HCT116 (cell line): ENCODE results near the gene CNTNAP2. TPM values are rescaled to one million over a fixed set of nuclear protein-coding genes. Genes with fewer than 3 reads are reported as not detected.

Experiments used
- CEBPB ChIP-seq: IDR thresholded peaks from 2 replicates; pipeline ENCODE4 v1.6.1; 2012; ENCODE audit warnings: low read depth
- EGR1 ChIP-seq: IDR thresholded peaks from 2 replicates; pipeline ENCODE4 v1.6.1; 2012; ENCODE audit warnings: low read depth
- EZH2 ChIP-seq: fragments of 200-600 bp; sonication (generic); IDR thresholded peaks from 2 replicates; pipeline ENCODE4 v1.6.1; 2017; ENCODE audit warnings: antibody characterized with exemption, mixed run types
- REST ChIP-seq: IDR thresholded peaks from 2 replicates; pipeline ENCODE4 v1.6.1; 2012; ENCODE audit warnings: low read depth
- SP1 ChIP-seq: IDR thresholded peaks from 2 replicates; pipeline ENCODE4 v1.6.1; 2012; ENCODE audit warnings: low read depth
- SRF ChIP-seq: IDR thresholded peaks from 2 replicates; pipeline ENCODE4 v1.6.1; 2012; ENCODE audit warnings: low read depth
- TCF7L2 ChIP-seq: IDR thresholded peaks from 2 replicates; pipeline ENCODE4 v1.7.0; 2011; ENCODE audit warnings: borderline replicate concordance, inconsistent platforms; ENCODE audit not compliant: insufficient read depth, insufficient read length; ENCODE audit errors: extremely low read depth
- ZNF274 ChIP-seq: fragments of 200-500 bp; sonication (Bioruptor generic); IDR thresholded peaks from 2 replicates; pipeline ENCODE4 v1.6.1; 2014; ENCODE audit warnings: mild to moderate bottlenecking, low read depth, low read length, inconsistent platforms
- total RNA-seq: library from RNA; stranded (reverse); gene quantifications from one replicate; pipeline ENCODE4 v1.2.1, GENCODE V29; 2021; ENCODE audit not compliant: unreplicated experiment
- TF ChIP-seq, protein P1 (sequence below), 3 experiments: fragments of 200-600 bp in 1 of 3; sonication (generic) in 1 of 3; IDR thresholded peaks in 2 of 3; conservative IDR thresholded peaks in 1 of 3; 2 replicates each; pipeline ENCODE4 v1.5.1; 2012 to 2017; ENCODE audit warnings: low read depth in 2 of 3, low read length in 2 of 3, antibody characterized with exemption in 1 of 3, borderline replicate concordance in 1 of 3, control low read depth in 1 of 3, mild to moderate bottlenecking in 1 of 3, mixed read lengths in 1 of 3, mixed run types in 1 of 3, moderate library complexity in 1 of 3; ENCODE audit not compliant: insufficient read depth in 1 of 3

Gene CNTNAP2
- total RNA-seq, 1 experiment from 2014 or later: 0.37 TPM

DNA sequence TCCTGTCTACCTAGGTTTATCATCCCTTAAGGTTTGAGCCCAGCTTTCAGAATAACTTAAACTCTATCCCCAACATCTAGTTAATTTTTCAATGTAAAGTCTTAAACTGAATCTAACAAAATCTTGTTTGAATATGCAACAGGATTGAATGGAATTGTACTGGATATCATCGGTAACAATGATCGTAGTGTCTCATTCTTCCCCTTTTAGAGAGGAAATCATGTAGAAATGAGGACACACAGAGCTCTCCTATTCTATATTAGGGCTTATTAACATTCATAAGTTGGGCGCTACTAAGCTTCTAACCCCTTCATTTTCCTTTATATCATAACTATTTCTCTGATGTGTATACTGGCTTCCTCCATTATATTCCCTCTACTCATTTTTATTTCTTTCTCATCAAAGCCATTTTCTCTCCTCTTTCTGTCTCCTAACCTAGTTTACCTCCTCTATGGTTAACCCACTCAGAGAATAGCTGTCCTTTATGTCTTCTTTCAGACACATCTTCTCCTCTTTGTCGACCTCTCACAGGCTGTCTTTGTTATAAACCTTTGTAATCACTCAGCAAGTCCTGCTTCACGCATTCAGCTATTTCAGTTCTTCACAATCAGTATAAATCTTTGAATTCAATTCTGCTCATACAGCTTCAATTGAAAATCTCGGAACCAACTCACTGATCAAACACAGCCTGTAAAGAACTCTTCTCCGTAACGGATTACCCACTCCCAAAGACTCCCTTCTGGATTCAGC is 1455.0 kb downstream of the CNTNAP2 start (continued):
- no peak for TF ChIP-seq REST
- TF ChIP-seq, protein P1, sequence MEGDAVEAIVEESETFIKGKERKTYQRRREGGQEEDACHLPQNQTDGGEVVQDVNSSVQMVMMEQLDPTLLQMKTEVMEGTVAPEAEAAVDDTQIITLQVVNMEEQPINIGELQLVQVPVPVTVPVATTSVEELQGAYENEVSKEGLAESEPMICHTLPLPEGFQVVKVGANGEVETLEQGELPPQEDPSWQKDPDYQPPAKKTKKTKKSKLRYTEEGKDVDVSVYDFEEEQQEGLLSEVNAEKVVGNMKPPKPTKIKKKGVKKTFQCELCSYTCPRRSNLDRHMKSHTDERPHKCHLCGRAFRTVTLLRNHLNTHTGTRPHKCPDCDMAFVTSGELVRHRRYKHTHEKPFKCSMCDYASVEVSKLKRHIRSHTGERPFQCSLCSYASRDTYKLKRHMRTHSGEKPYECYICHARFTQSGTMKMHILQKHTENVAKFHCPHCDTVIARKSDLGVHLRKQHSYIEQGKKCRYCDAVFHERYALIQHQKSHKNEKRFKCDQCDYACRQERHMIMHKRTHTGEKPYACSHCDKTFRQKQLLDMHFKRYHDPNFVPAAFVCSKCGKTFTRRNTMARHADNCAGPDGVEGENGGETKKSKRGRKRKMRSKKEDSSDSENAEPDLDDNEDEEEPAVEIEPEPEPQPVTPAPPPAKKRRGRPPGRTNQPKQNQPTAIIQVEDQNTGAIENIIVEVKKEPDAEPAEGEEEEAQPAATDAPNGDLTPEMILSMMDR (IDR thresholded peaks at IDR 0.05 in 2 of 3, conservative IDR thresholded peaks at IDR 0.05 in 1 of 3; ENCODE audit: borderline replicate concordance in 1 of 3, insufficient read depth in 1 of 3, low read depth in 2 of 3, low read length in 2 of 3): no peak
- no peak for TF ChIP-seq EGR1
- no peak for TF ChIP-seq EZH2
- no peak for TF ChIP-seq CEBPB
- no peak for TF ChIP-seq SRF
- TF ChIP-seq TCF7L2: no peak
- no peak for TF ChIP-seq ZNF274
- TF ChIP-seq SP1: no peak
